ENCODE results near the gene ENPP5. TPM values are rescaled to one million over a fixed set of nuclear protein-coding genes. Genes with fewer than 3 reads are reported as not detected.
"Not testable (repeated sequence)": the region's sequence is repeated elsewhere in the genome, so short reads cannot be mapped to it uniquely, and the experiment has no call there.

ENPP5 gene
- polyA plus RNA-seq, 1 donor, result 20.1 TPM

- no peak for DNase-seq
Measured at GRCh38 chr6:46175446-46175845, 4.7 kb upstream of the ENPP5 start.

DNA sequence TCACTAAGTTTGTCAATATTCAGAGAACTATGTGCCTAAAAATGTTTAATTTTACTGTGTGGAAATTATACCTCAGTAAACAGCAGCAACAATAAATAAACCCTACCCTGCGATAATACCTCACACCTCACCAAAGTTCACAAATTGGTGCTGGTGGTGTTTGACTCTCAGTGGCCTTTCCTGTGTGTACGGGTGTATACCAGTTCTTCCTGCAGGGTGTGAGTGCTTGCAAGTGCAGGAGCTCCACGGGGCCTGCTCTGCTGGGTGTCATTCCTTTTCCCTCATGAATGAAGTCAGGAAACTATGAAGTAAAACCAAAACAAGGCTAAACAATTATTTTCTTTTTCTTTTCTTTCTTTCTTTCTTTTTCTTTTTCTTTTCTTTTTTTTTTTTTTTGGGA, 4.1 kb upstream of the ENPP5 start:
- DNase-seq, result no peak

DNA sequence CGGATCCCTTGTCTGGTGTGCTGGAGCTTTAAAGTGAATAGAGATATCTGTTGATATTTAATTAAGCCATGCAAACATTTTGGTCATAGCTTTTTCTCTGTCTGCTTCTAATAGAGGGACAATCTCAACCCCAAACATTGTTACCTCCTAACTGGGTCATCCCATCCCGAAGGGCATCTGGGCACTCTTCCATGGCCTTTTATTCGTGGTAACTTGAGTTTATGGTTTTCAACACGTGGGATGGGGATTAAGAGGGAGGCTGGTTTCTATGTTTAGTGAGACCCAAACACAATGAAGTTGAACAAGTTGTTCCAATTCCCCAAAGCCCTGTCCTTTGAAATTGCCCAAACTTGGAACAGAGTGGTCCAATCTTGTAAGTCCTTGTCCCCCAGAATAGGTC, 1.4 kb upstream of the ENPP5 start:
- no peak for DNase-seq

GRCh38 chr6:46160102-46160501, 10.7 kb downstream of the ENPP5 start:
- no peak for DNase-seq

- no peak for DNase-seq
Measured at GRCh38 chr6:46159229-46159628, 11.6 kb downstream of the ENPP5 start.

DNA sequence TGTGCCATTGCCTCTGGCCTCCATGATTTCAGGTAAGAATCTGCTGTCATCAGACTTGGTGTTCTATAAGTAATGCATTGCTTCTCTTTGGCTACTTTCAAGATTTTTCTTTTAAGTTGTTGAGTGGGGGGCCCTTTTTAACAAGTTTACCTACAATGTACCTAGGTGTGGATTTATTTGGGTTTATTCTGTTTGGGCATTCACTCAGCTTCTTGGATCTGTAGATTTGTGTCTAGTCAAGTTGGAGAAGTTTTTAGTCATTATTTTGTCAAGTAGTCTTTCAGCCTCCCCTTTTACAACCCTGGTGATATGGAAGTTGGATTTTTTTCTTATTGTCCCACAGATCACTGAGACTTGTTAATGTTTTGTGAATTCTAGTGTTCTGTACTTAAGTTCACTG, 14.1 kb downstream of the ENPP5 start:
- no peak for DNase-seq

DNA sequence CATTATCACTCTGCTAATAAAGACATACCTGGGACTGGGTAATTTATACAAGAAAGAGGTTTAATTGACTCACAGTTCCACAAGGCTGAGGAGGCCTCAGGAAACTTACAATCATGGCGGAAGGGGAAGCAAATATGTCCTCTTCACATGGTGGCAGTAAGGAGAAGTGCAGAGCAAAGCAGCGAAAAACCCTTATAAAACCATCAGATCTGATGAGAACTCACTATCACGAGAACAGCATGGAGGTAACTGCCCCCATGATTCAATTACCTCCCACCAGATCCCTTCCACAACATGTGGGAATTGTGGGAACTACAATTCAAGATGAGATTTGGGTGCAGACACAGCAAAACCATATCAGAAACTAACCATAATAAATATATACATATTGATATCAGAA, 21.7 kb downstream of the ENPP5 start:
- DNase-seq, result not testable (repeated sequence)

DNA sequence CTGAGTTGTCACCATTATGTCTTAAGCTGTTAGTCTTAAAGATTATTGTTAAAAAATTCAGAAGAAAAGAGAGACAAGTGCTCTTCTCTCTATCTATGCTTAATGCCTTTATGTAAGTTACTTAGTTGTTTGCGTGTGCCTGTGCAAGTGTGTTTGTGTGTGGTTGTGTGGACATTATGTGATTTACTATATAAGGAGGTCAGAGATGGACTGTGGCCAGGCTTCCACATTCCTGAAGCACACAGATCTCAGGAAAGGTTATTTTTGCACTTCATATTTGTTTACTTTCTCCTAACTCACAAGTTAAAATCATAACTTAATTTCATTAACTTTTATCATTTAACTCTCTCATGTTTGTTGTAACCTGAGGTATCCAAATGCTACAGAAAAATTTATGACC, 26.5 kb downstream of the ENPP5 start:
- no peak for DNase-seq

DNA sequence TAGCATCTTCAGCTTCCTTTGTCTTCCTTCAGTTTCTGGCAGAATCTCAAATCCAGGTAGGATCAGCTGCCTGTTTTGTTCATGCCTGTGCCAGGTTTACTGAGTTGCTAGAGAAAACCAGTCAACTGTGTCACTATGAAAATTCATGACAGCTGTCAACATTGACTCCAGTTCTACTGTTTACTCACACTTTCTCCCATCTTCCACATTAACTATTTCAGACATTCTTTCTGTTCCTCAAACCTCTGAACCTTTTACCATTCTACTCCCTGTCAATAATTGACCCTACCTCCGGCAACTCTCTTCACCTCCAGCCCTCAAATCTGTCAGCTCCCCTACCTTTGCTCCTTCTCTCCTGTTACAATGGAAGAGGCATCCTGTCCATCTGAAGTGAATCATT, 32.5 kb downstream of the ENPP5 start:
- peak; percentile 2 for DNase-seq

- DNase-seq, result no peak
Measured at GRCh38 chr6:46137387-46137786, 33.4 kb downstream of the ENPP5 start.

- no peak for DNase-seq
Measured at GRCh38 chr6:46136831-46137230, 33.9 kb downstream of the ENPP5 start.

DNA sequence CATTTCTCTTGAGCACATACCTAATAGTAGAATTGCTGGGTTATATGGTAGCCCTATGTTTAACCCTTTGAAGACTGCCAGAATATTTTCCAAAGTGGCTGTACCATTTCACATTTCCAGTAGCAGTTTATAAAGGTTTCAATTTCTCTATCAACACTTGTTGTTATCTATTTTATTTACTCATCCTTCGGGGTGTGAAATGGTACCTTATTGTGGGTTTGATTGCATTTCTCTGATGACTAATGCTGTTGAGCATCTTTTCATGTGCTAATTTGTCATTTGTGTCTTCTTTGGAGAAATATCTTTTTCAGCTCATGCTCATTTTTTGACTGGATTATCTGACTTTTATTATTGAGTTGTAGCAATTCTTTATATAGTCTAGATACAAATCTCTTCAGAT, 35.6 kb downstream of the ENPP5 start:
- no peak for DNase-seq

- DNase-seq, result no peak
Measured at GRCh38 chr6:46134216-46134615, 36.6 kb downstream of the ENPP5 start.

DNA sequence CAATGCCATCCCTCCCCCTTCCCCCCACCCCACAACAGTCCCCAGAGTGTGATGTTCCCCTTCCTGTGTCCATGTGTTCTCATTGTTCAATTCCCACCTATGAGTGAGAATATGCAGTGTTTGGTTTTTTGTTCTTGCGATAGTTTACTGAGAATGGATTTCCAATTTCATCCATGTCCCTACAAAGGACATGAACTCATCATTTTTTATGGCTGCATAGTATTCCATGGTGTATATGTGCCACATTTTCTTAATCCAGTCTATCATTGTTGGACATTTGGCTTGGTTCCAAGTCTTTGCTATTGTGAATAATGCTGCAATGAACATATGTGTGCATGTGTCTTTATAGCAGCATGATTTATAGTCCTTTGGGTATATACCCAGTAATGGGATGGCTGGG, 39.5 kb downstream of the ENPP5 start:
- DNase-seq, result not testable (repeated sequence)

DNA sequence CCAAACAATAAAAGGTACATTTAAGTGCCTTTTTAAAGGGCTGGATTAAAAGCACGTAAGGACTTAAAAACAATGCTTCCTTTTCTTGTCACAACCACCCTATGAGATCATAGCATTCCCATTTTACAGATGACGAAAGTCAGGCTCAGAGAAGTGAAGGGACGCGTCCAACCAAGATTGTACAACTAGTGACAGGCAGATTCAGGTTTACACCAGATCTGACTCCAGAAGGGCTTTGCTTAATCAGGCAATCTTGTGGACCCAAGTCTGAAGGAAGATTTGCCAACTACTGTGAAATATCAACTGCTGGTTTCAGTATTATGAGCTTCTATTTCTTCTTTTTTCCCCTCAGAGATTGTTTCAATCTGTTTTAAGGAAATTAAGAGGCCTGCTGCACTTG, 40.1 kb downstream of the ENPP5 start:
- no peak for DNase-seq

DNA sequence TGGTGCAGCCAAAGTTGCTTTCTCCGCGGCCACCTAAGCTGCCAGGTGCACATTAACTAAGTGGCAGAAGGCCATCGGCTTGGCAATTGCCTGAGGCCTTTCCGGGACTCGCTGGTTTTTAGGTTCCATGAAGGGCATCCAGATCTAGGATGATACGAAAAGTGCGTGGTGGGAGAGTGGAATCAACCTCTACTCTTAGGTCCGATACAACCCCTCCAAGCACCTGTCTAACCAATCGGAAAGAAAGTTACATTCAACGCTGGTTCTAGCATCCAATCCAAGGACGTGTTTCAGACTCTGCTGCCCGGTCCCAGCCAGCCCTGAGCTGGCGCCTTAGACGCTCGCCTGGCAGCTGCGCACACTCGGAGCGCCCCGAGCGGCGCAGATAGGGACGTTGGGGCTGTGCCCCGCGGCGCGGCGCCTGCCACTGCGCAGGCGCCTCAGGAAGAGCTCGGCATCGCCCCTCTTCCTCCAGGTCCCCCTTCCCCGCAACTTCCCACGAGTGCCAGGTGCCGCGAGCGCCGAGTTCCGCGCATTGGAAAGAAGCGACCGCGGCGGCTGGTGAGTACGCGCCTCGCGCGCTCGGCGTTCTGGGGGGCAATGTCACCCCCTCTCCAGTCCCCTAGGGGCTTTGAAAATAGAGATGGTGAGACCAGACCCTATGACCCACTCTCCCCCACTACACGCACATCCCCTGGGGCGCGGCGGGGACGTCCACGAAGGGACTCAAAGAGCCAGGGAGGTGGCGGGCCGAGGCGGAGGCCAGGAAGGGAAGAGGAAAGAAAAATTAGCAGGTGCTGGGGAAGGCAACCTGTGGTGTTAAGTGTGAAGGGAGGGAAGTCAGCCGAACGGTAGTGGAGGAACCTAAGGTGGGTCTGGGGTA, 40.9 kb downstream of the ENPP5 start, which contains the start of gene ENPP4:
Gene ENPP4, plus strand, starts transcription at position 361 of the 883 bp plus-strand sequence. CDS start 9,595 bp downstream, outside the sequence.
- DNase-seq, result peak; percentile 96

- no peak for DNase-seq
Measured at GRCh38 chr6:46129291-46129628, 41.5 kb downstream of the ENPP5 start.

DNA sequence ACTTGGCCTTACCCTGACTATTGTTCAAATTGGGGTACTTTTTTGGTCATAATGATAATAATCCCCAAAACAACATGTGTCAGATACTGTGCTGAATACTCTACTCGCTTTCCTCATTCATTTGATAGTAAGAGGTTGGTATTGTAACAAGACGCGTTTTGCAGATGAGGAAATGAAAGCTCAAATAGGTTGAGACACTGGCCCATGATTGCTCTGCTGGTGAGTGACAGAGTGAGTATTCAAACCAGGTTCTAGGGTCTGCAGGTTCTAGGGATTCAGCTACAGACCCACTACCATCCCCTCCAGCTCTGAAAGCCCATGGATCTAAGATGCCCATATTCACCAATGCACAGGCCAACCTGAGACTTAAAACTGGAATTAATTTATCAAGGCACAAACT, 42.3 kb downstream of the ENPP5 start:
- no peak for DNase-seq

GRCh38 chr6:46119679-46120078, 51.1 kb downstream of the ENPP5 start:
- not testable (repeated sequence) for DNase-seq

DNA sequence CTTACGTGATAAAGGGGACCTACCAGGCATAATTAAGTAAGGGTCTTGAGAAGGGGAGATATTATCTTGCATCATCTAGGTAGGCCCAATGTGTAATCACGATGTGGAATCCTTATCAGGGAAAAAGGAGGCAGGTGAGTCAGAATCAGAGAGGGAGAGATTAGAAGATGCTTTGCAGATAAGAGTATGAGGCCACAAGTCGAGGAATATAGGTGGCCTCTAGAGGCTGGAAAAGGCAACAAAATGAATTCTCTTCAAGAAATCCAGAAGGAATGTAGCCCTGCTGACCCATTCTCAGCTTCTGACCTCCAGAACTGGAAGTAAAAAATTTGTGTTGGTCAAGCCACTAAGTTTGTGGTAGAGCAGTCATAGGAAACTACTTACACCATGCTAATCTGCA, 51.9 kb downstream of the ENPP5 start:
- no peak for DNase-seq

- no peak for DNase-seq
Measured at GRCh38 chr6:46118157-46118556, 52.6 kb downstream of the ENPP5 start.

DNA sequence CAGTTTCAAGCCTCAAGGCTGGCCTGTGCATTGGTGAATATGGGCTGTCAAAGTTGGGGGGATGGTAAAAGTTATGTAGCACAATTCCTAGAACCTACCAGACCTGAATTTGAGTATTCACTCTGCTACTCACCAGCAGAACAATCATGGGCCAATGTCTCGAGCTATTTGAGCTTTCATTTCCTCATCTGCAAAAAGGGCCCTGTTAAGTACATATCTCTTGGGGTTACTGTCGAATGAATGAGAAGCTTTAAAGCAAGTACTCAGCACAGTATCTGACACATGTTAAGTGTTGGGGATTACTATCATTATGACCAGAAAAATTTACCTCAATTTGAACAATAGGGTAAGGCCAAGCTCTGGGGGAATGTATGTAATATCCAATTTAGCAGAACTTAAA, 54.5 kb downstream of the ENPP5 start:
- no peak for DNase-seq

DNA sequence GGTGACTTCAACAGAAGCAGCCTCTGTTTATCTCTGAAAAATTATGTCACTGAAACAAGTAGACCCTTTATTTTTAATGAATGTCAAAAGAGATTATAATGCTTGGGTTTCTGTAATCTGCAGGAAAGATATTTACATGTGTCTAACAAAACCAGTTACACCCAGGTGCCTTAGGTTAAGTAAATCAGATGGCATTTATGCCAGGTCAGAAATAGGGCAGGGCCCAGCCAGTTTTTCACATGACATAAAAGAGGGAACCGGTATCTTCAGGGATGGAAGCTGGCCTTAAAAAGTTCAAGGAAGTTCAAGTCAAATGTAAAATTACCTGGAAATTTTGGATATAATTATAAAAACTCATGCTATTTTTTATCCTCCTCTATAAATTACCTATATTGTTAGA, 55.1 kb downstream of the ENPP5 start:
- DNase-seq, result no peak

GRCh38 chr6:46113370-46113769, 57.4 kb downstream of the ENPP5 start:
- no peak for DNase-seq
